Measurements from ENCODE around the gene ARX.

ARX gene

DNA sequence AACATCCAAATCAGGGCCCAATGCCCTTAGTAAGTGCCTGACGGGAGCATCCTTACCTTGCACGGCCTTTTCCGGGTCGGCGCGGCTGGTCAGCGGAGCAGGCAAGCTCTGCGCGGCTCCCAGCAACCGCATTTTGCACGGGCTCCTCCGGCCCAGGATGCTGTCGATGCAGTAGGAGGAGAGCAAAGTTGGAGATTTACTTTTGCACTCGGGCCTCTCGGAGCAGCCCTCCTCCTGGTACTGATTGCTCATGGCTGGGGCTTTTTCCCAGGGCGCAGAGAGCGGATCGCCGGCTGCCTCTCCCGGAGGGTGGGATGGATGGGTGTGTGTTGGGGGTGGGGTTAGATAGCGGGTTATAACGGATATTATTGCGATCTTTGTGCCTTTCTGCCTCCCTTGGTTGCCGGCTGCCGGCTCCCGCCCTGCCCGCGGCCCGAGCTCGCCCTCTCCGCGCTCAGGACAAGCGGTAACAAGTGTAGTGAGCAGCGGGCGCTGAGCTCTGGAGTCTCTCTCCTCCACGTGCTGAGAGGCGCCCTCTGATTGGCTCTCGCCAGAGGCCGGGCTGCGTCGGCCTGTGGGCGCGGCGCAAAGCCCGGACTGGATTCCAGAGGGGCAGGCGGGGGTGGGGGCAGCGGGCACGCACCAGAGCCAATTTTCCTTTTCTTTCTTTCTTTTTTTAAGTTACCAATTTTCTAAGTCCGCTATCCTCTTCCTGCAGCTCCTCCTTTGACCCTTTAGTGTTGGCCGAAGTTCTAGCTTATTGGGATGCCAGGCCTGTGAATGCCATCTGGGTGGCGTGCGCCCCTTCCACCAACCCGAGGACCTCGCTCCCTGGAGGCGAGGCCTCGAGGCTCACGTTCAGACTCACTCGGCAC, at the start of gene ARX:
Gene ARX, minus strand, starts transcription at position 480 of the 875 bp plus-strand sequence. Its CDS starts 228 bp downstream, at position 252.
- DNase-seq (ENCODE audit: low spot score) = peak; percentile 67

DNA sequence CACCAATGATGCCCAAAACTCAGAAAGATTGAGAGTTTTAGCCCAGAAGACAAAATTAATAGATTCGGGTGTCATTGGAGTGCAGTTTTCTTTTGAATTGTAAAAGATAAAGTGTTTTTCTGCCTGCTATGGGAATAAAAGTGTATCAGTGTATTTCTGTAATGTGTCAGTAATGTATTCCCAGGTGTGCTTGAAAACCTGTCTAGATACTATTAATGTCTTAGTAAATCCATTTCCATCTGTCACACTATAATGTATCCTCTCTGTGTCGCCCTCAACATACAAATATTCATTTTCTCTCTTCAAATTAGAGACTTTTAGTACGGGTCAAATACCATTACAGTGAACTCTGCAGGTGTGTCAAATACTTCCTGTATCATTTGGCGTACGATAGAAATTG, 43.5 kb upstream of the ARX start:
- no peak for DNase-seq (ENCODE audit: low spot score)

DNA sequence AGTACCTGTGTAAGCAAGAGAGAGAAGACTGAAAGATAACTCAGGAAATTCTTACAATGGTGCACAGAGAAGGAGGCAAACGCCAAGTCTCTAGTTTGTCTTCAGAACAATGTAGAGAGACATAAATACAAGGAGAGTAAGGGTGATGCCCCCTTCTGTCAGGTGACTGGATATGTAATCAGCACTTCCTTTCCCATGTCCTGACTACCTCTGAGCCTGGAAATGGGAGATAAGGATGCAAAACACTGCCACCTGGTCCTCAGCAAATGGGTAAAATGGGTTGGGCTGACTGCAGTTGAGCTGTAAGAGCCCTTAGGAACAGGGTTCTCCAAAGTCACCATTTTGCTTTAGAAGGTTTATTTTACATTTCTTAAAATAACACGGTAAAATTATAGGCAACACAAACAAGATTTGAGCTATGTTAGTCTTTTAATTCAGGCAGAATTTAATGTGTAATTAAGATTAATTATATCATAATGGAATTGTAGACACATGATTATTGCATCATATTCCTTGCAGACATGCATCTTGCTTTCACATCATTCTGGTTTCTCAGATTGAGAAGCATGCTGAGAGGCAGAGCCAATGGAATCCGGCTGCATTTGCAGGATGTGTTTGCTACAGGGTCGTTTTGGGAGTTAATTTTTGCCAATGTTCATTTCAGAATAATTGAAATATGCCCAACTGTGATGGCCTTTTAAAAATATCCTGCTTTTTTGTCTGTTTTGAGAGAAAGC, 37.2 kb upstream of the ARX start:
- no peak for DNase-seq (ENCODE audit: low spot score)

DNA sequence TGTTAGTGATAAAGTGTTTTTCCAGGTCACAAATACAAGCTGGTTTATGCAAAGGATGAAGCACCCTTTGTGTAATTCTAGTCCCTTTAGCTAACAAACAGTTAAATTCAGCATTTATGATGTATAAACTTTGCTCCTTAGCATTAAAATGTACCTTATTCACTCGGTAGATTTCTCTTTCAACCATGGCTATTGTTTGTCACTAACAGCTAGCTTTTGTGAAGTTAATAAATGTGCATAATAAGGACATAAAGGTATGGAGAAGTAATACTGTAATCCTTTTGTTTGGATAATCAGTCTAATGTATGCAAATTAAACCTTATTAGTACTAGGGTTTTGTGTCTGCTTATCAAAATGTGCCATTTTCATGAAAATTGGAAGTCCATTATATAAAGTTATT, 34.2 kb upstream of the ARX start:
- no peak for DNase-seq (ENCODE audit: low spot score)

DNA sequence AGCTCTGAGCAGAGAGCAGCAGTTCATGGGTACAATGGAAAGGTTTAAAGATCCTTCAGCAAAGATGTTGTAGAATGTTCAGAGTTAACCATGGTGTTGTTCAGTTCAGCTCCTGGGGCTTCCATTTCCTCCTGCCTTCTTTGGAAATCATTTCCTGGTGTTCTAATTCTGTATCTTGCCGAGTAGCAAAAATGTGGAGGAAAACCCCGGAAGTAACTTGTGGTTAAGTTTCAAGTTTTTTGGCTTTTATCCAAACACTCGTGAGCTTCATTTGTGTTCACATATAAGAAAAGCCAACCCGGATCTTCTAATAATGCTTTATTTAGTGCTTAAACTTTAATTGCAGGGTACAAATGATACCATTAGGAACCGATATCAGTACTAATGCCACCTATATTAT, 33.6 kb upstream of the ARX start:
- DNase-seq (ENCODE audit: low spot score) = peak; percentile 55

DNA sequence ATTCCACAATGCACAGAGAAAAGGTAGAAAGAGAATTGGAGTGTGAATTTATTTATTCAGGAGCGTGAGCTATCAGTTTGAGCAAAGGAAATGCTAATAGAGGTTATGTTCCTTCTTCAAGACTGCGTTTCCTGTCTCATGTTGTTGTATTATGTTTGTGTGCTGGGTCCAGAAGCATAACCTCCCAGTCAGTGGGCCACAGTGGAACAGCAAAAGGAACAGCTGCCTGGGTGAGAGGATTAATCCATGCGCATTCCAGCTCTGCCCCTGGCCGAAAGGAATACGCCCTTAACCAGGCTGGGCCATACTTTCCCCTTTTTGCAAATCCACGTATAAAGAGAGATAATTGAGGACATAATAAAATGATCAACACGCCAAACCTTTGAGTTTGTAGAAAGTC, 32.4 kb upstream of the ARX start:
- DNase-seq (ENCODE audit: low spot score) = no peak

DNA sequence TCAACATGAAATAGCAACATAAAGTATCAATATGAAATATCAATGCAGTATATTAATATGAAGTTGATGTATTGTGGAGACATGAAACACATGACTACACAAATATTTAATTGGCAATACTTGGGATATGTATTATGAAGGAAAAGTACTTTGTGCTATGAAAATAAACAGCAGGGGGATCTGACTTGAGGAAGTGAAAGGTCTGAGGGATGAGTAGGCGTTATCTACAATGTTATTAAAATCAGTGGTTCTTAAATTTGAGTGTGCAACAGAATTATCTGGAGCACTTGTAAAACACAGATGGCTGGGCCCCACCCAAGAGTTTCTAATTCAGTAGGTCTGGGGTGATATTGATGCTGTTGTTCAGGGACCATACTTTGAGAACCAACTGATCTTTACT, 27.4 kb upstream of the ARX start:
- DNase-seq (ENCODE audit: low spot score) = no peak

DNA sequence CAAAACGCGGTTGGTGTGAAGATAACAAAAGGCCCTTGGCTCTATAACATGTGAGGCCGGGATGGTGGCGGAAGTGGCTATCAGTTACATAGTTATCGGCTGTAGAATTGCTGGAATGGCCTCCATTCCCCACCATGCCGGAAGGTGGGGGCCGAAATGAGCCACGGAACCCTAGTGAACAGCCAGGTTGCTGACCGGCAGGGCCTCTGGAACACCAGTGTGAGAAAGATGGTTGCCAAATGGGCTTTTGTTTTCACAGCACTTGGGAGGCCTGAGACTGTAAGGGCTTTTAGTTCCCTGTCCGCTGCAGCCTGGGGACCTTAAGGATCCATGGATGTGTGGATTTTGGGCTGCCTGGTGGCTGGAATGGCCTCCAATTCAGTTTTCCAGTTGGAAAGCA, 23.3 kb upstream of the ARX start:
- DNase-seq (ENCODE audit: low spot score) = no peak

DNA sequence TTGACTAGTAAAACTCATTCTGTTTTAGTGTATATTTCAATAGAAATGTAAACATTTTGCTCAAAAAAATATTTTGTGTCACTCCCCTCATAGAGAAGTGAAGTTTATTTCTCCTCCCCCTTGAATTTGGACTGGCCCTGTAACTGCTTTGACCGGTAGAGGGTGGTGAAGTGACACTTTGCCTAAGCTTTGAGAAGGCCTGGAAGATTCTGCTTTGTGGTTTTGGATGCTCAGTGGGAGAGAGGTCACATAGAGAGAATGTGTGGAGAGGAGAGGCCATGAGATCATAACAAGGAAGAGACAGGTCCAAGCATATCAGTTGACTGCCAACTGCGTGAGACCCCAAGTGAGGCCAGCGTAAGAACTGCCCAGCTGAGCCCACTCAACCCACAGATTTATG, 19.1 kb upstream of the ARX start:
- DNase-seq (ENCODE audit: low spot score) = peak; percentile 30

DNA sequence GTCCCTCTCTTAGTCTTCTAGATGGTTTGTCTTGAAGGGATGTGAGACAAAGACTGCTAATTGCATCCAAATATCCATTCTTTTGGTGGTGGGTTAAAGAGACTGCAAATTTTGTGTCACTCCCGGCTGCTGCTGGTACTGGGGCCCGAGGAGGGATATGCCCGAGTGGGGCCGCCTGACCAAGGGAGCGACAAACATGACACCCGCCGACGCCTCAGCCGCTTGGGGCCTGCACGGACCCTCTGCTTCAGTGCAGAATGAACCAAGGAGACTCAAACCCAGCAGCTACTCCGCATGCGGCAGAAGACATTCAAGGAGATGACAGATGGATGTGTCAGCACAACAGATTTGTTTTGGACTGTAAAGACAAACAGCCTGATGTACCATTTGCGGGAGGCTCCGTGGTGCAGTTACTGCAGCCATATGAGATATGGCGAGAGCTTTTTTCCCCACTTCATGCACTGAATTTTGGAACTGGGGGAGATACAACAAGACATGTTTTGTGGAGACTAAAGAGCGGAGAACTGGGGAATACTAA, 13.6 kb upstream of the ARX start:
- DNase-seq (ENCODE audit: low spot score) = no peak

DNA sequence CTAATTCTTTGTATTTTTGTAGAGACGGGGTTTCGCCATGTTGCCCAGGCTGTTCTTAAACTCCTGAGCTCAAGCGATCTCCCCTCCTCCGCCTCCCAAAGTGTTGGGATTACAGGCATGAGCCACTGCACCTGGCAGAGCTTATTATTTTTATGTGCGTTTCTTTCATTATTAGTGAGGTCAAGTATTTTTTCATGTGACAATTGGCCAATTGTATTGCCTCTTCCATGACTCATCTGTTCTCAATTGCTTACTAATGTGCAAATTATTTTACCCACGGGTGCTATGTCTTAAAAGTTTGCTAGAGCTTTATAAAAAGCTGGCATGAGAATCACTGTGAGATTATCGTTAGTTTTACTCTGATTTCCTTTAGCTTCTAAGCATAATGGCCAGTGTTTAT, 13.0 kb upstream of the ARX start:
- DNase-seq (ENCODE audit: low spot score) = peak; percentile 63

DNA sequence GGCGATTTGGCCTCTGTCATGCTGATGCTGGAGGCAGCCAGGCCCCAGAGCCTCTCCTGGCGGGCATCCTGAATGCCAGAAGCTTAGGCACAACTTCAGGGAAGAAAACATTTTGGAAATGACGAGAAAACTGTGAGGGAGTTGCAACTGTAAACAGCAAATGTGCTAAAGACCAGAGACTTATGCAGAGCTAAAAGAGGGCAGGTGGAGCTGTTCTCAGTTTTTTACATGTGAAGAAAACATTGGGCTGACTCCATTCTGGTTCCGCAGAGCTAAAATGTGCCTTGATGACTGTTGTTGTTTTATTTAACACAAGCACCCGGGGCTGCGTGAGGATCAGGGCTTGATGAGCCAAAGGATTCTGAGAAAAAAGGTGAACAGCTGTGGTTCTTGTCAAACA, 10.8 kb upstream of the ARX start:
- DNase-seq (ENCODE audit: low spot score) = no peak

DNA sequence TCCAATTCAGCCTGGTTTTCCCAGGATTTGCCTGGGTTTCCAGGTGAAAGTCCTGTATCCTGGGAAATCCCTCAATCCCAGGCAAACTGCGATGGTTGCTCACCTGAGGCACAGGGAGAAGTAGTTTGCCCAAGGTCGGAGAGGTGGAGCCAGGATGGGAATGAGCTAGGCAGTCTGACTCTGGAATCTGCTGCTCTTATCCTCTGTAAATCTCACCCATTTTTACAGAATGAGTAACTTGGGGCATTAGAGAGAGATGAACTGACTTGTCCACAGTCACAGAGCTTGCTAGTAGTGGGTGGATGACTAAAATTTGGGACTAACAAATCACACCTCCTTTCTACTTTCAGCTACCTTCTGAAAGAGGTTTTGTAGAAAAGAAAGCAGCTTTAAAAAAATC, 9.8 kb upstream of the ARX start:
- DNase-seq (ENCODE audit: low spot score) = no peak

DNA sequence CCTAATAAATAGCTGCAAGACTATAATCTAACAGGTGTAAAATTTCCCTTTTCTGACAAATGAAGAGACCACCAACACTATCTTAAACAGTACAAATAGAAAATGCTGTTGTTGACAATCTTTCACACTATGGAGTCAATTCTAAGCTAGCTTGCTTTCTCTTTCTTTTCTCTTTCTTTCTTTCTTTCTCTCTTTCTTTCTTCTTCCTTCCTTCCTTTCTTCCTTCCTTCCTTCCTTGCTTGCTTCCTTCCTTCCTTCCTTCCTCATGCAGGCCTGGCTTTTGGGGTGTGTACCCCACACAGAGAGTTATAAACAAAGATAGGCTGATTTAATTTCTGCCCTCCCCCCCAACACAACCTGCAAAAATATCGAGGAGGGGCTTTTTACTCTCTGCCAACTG, 8.1 kb upstream of the ARX start:
- no peak for DNase-seq (ENCODE audit: low spot score)

DNA sequence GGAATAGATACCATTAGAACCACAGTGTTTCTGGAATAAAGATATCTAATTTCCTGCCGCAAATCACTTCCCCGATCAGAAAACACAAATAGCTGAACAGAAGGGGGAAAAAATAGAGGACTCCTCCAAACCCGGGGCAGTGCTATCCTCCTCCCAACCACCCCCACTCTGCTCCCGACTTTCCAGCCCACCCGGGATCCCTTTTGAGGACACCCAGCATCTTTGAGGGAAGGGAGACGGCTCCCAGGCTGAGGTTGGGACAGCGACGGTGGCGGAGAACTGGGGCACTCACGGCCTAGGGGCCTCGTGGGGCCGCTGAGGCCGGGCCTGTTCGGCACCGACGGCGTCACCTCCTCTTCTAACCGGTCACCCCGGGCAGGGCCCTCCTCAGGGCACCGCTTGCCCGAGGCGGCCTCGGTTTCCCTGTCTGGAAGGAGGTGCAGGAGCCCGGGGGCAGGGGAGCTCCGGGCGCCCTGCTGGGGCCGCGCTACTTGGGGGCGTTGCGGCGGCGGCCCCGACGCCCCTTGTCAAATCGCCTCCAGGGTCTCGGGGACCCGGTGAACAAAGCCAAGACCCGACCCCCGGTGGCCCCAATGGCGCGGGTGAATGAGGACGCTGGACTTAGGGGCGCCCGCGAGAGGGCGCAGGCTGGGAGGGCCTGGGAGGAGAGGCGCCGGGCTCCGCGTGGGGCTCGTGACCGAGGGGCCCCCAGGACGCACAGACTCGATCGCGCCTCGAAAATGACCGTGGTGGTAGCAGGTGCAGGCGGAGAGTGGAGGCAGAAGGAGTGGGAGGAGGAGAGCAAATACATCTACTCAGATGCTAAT, 6.9 kb upstream of the ARX start:
- DNase-seq (ENCODE audit: low spot score) = no peak

DNA sequence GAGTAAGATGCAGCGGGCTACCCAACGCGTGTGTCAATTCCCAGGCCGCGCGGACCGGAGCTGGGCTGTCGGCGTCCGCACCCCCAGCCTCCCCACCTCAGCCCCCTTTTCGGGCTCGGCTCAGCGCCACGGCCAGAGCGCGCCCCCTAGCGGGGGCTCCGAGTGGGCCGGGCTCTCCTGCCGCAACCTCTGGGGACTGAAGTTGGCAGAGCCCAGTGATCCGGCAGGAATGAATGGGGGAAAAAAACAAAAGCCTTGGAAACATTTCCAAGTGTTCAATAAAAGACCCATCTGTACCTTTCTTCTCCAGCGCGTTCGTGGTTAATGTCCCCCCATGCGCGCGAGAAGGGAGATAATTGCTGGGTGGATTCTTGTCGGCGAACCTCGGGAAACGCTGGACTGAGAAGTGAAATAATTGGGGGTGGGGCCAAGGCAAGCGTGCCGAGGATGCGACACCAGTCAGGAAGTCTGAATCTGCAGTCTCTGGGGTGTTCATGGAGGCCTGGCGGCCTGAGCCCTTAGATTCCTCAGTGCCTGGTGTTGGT, 5.2 kb upstream of the ARX start:
- DNase-seq (ENCODE audit: low spot score) = no peak

DNA sequence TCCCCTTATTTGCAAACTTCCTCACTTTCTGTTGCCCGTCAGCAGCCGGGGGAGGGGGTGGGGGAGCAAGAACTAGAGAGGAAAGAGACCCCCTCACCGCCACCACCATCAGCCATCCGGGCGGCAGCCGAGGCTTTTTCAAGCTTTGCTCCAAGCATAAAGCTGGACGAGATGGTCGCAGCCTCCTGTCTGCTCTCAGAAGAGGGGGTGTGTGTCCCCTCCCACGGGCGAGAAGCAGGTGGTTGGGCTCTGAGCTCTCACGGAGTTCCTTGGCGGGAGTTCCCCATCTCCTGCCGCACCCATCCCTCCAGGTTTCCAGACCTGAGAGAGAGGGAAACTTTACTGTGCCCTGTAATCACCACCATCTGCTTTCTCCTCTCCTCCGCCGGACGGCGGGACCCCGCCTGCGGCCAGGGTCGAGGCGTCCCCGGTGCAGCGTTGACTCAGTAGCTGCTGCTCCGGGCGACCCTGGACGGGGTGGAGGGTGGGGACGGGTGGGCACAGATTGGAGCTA, 4.7 kb upstream of the ARX start:
- DNase-seq (ENCODE audit: low spot score) = no peak

DNA sequence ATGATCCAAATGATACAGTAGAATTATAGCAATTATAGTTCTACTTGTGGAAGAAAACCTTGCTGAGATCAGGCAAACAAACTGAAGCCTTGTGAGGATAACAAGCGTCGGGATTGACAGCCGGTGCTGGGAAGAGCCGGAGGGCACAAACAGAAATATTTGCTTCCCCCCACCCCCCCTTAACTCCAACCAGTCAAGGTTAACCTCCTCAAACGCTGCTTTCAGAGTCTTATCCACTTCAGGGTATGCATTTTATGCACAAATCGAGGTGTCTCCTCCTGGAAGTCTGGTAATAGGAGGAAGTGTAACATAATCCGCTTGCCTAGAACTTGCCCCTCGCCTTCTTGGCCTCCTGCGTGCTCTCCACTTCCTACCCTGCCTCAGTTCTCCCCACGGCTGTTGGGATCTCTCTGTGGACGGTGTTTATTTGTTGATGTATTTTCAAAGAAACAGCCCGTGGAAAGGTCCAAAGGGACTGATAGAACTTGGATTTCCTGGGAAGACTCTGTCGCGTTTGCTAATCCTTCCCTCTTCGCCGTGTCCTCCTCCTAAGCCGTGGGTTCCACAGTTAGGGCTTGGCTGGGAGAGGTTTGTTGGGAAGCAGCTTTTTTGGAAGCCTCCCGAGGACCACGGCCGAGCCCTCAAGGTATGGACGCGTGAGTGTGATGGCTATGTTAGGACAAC, 4.1 kb upstream of the ARX start:
- DNase-seq (ENCODE audit: low spot score) = no peak

DNA sequence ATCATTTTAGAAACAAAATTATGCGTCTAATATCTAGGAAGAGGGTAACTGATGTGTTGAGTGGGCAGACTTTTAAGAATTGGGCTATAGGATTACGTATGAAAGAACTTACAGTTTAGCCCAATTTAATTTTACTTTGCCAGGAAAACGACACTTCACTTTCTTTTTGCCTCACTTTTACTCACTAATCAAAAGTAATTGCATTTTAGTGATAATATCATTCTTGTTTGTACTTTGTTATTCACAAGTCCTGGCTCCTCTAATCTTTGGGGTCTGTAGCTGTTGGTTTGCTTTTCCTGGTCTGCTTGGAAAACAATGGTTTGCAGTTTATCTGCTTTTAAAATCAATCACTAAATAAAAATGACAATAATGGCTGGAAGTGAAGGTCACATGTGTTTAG, 2.9 kb upstream of the ARX start:
- no peak for DNase-seq (ENCODE audit: low spot score)

DNA sequence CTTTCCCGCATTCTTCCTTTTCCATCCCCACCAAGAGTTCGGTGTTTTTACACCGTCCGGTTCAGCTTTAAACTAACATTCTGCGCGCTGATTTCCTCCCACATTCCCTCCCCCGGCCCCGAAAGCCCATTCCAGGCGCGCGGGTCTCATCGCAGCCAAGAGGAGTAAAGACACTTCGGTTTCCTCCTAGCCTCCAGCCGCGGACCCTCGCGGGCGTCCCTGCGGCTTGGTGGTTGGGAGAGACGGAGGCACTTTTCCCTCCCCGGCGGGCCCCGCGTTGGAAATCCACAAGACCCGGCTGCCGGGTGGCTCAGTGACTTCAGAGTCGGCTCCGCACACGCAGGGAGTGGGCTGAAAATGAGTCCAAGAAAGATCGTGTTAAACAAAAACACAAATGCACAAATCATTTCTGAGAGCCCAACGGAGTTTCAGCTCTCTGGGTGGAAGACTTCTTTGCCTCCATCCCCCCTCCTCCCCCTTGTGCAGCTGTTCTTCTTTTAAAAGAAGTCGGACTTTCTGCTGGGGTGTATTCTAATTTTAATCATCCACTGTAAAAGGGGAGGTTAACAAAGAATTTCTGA, 2.0 kb upstream of the ARX start:
- DNase-seq (ENCODE audit: low spot score) = no peak

Data from kidney tubule cell (primary cell).